ENCODE results near the gene ITPRID2.
A peak's percentile ranks its signal among the peaks of the same experiment; 100 is the strongest.

The ITPRID2 gene

DNA sequence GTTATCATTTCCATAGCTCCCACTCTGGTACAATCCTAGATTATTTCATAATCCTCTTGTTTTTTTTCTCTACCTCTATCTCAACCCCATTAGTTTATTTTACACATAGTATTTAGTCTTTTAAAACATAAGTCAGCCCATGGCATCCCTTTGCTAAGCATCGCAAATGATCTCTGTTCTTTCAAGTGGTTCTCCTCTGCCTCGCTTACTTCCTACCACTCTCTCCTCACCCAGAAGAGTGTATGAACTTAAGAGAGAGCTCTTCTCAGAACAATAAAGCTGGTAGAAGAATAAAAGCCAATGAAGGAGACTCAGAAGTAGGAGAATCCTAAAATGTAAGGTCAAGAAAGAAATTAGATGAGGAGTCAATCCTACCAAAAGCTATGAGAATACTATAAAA, 12.2 kb upstream of the ITPRID2 start:
- no peak for DNase-seq (ENCODE audit: extremely low read depth in 1 of 2, low read depth in 1 of 2)

DNA sequence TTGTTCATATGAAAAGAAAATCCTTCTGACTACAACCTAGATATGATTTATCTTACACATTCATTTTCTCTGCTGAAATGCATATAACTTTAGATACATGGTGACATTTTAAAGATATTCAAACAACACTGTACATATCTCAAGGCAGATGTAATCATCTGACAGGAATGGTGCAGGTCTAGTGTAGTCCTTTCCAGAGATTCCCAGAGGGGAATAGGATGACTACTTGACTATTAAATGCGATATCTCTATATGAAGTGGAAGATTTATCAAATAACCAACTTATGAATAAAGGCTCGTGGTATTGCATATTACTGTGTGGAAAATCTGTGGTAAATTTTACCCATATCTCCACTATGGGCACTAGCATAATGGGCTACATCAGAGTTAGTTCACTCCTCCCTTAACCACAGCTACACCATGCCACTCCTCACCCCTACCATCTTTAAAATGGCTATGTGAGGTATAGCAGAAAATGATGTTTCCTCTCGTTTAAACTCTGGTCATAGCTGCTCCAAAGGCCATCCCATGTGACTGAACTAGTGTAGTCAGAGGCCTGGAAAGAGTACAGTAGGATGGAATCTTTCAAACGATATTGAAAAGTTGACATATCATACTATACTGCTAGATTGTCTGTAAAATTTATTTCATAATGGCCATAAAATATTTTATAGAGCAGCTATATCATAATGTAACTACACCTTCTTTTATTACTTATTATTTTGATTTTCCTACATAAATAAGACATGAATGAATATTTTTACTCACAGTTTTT, 9.1 kb upstream of the ITPRID2 start:
- DNase-seq (ENCODE audit: extremely low read depth in 1 of 2, low read depth in 1 of 2) = no peak

DNA sequence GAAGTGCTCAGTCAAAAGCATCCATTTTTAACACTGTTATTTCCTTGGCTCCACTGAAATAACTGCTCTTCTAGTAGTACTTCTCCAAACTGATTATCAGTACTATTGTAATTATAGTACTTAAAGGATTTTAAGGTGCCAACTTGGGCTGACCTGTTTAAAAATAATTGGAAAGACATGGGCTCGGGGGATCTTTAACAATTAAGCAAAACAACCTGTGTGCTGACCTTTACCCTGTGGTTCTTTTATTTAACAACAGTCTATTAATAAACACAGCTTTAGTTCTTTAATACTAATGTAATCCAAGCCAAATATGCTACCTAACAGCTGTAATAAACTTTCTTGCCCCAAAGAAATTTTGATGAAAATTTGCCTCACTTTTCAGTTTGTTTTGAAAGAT, 6.9 kb upstream of the ITPRID2 start:
- DNase-seq (ENCODE audit: extremely low read depth in 1 of 2, low read depth in 1 of 2) = no peak

DNA sequence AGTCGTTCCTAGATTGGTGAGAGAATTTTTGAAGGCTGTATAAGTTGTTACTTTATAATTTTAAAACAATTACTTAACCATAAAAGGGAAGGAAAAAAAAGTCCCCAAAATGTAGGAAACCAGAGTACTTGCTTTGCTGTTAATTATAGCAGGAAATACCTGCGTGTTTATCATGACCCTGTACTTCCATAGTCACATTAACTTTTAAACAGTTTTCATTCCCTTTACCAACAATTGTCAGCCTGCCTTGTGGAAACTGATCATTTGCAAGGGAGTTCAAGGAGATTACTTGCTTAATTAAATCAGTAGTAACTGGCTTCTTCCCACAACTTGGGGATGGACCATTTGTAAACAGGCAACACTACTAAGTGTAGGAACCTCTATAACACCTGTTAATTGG, 6.4 kb upstream of the ITPRID2 start:
- no peak for DNase-seq (ENCODE audit: extremely low read depth in 1 of 2, low read depth in 1 of 2)

DNA sequence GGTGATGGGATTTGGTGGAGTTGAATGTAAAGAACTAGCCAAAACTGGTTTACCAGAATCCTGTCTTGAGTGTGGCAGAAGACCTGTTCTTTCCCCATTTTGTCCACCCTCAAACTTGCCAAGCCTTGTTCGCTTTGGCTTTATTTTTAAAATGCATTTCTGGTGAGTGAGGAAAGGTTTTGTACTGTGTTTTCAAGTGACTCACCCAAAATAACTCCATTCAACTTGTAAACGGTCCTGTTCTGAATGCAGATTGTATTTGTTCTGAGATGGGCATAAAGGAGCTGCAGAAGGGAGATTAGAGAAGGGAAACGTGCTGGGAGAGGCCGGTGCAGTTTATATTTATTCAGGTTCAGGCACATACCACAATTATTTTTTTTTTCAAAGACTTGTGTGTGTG, 5.3 kb upstream of the ITPRID2 start:
- no peak for DNase-seq (ENCODE audit: extremely low read depth in 1 of 2, low read depth in 1 of 2)

DNA sequence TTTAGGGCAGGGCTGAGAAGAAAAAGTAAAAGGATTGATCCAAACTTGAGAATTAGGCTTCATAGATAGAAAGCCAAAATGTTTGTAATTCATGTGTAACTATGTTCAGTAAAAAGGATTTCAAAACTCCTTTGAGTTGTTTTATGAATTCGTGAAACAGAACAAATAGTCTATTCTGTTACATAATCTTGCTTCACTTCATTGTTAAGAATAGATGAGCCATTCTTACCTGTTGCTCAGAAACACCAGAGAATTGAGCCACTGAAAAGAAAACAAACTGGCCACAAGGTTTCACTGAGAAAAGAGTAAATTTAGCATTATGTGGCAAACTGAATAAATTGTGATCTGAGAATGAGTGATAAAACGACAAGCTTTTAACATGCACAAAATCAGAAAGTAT, 4.5 kb upstream of the ITPRID2 start:
- DNase-seq (ENCODE audit: extremely low read depth in 1 of 2, low read depth in 1 of 2) = no peak

DNA sequence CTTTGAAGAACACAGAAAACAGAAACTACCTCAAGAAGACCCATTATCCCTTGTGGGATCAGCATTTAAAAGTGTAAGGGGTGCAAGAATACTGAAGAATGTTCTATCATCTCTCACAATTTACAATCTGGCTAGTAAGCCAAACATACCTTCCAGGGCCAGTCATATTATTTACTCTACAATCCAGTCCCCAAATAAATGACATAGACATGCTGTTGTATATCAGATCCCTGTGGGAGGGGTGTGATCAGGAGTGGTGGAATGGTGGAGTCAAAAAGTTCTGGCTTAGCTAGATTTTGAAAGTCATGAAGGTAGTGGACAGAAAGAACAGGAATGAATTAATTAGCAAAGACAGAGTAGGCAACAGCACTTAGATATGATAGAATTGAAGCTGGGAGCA, 1.8 kb upstream of the ITPRID2 start:
- DNase-seq (ENCODE audit: extremely low read depth in 1 of 2, low read depth in 1 of 2) = no peak

DNA sequence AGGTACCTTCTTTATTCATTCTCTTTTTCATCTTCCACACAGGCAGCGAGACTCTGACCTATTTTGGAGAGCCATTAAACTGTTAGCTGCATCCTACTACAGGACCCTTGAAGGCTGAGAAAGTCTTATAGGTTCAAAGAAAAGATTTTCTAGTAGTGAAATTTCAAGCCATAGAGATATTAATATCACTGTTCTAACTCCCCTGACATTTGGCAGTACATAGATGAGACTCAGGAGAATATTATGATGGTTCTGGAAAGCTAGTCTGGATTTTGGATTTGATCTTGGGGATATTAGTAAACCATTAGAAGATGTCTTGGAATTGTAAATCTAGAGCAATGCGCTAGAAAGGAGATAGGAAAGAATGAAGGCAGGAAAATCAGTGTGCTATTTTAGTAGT, 1.3 kb upstream of the ITPRID2 start:
- DNase-seq (ENCODE audit: extremely low read depth in 1 of 2, low read depth in 1 of 2) = no peak

DNA sequence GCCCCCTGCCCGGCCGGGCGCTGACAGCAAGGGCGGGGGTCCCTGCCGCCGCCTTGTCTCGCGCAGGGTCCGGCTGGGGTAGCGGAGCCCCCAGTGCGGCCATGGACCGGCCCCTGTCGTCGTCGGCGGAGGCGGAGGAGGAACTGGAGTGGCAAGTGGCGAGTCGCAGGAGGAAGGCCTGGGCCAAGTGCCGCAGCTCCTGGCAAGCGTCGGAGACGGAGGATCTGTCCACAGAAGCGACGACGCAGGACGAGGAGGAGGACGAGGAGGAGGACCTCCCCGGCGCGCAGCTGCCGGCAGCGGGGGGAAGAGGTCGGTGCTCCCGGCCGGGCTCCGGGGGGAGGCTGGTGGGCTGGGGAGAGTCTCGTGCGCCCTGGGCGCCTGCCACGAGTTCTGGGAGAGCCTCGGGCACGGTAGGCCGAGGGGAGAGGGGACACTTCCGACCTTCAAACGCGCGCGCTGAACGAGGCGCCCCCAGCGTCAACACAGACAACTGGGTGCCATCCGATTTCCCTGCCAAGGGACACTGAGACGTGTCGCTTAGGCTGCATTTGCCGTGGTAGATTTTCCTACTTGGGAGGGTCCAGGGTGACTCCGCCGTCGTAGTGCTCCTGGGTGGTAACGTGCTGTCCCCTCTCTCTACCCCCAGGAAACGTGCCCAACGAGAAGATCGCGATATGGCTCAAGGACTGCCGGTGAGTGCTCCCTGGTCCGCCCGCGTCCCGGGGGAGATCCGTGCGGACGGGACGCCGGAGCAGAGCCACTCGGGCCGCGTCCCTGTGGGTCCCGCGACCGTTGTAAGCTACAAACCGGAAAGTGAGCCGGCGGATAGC, 652 bp downstream of the ITPRID2 start:
- DNase-seq (ENCODE audit: extremely low read depth in 1 of 2, low read depth in 1 of 2) = peak; percentile 21 to 40

DNA sequence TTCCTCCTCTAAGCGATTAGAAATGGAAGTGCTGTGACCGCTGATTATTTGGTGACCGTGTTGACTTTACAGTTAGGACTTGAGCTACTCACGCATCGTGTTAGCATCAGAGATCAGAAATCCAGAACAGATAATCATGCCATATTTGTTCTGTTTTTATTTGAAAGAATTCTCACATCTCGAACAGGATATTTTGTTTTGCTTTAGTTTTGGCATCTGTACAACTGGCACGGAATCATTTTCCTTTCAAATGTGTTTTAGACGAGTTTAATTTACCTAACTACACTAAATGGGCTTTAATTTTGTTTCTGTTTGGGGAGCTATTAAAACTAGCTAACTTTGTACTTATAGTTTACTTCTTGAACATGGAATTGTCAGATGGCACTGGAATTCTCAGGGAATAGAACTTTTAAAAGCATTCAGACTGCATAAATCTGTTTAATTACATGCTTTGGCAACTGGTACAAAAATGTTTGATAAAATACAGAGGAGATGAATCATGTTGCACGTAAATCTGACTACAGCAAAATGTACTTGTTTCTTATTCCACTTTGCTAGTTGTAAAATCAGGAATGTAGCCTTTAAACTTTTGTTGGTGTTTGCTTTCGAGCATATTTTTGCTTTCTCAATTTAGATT, 1.4 kb downstream of the ITPRID2 start:
- DNase-seq (ENCODE audit: extremely low read depth in 1 of 2, low read depth in 1 of 2) = no peak

DNA sequence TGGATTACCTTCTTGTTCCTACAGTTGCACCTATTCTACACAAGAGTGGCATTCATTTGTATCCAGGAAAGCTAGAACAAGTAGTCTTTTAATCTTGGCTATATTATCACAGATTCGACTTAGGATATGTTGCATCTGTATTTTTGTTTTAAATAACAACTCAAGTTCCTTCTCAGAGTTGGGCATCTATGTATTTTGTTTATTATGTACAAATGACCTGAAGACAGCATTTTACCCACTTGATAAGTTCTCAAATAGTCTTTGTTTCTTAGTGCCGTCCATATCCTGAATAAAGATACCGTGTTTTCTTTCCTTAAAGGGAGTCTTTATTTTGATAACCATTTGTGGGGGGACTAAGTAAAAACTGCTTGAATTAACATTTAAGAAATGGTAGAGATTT, 2.9 kb downstream of the ITPRID2 start:
- DNase-seq (ENCODE audit: extremely low read depth in 1 of 2, low read depth in 1 of 2) = no peak

DNA sequence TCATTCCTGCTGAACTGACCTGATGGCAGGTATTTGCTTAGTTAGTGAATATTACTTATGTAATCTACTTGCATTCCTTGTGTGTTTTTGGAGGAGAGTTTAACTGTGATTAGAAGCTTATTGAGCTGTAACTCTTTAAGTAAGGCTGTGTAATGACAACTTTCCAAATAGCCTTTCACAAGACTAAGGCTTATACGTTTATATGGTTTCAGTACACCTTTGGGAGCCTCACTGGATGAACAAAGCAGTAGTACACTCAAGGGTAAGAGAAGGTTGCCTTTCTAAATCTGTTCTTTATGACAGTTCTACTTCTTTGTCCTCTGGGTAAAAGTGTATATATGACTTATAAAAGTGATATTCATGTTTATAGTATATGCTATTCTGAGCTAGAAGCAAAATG, 4.3 kb downstream of the ITPRID2 start:
- no peak for DNase-seq (ENCODE audit: extremely low read depth in 1 of 2, low read depth in 1 of 2)

DNA sequence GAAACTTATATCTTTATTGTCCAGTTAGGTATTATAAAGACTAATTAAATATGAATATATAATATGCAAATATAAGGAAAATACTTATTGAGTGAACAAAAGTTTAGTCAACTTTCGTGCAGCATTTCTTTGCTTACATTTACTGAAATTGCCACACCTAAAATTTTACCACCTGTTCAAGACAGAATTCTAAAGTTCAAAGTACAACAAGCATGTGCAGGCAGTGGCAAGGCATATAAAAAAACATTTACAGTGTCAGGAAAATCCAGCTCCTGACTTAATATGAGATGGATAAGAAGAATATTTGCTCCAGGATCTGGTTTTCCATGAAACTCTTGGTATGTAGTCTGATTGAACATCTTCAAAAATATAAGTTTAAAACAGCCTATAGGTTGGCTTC, 4.8 kb downstream of the ITPRID2 start:
- no peak for DNase-seq (ENCODE audit: extremely low read depth in 1 of 2, low read depth in 1 of 2)

DNA sequence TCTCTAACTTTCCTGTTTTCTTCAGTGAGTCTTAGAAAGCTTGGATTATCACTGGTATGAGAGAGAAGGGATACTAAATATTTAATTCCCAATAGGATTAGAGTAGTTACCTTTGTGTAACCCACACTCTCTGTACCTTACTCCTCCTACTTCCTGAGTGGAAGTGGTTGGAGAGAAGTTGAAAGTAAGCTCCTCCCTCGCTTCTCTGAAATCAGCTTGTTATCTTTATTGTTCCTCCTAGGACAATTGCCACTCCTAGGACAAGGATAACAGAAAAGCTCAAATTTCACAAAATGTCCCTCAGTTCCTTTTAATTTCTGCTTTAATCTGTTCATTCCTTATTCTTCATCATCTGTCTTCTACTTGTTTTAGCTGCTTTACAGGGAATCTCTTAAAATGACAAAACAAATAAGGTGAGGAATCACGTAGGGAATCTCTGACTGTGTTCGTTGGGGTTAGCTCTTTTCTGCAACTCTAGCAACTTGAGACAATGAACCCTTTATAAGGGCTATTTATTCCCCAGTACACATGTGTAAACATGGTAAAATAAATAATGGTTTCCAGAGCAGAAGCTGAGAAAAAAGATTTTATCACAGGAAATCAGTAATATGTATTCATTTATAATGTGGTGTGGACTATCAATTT, 8.6 kb downstream of the ITPRID2 start:
- no peak for DNase-seq (ENCODE audit: extremely low read depth in 1 of 2, low read depth in 1 of 2)

DNA sequence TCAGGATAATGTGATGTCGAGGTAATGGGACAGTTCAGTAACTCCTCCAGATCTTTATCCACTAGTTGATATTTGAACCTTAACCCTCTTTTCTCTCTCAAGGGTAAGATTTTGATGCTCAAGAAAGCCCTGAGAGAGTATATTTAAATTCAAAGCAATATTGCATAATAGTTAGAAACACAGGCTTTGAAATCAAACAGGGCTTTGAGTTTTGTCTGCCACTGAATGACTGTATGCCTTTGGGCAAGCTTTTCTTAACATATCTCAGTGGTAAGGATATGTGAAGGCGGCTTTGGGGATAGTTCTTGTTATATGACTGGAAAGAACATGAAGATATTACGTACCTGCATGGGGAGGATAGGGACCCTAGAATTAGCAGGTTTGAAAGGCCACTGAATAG, 11.1 kb downstream of the ITPRID2 start:
- DNase-seq (ENCODE audit: extremely low read depth in 1 of 2, low read depth in 1 of 2) = no peak

DNA sequence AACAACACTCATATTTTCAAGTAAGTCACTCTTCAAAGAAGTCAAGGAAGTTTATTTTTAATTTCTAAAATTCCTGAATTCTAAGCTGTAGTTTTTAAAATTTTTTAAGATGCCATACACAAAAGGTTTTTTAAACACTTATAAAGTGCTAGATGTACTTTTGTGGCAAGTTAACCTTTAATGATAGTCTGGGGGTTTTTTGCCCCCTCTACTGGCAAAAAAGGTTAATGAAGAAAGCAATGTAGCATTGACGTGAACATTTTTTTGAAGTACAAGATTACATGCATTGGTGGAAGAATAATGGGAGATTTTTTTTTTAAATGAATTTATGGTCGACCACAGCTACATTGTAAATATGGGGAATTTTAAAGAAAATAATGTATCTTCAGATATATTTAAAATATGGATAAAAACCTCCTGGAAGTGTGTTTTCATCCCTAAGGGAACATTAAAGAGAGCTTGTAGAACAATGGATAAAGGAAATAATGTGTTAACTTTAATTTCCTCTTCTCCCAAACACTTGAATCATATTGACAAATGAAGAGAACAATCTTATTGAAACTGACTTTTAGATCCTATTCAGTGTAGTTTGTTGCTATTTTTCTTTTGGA, 12.6 kb downstream of the ITPRID2 start:
- DNase-seq (ENCODE audit: extremely low read depth in 1 of 2, low read depth in 1 of 2) = no peak

DNA sequence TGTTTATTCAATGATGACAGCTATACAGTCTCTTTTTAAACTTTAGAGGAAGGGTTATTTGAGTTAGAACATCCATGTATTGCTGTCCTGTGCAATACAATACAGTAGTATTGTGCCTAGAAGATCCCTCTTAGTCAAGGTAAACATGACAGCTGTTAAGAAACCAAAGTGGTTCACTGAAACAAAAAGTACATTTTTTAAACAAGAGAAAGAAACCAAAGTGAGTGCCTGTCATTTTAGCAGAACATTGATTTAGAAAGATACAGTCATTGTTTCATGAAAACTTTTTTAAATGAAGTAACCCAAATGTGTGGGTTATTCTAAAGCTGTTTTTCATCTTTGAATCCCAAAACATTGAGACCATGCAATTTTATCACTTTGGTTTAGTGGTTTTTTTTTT, 15.5 kb downstream of the ITPRID2 start:
- no peak for DNase-seq (ENCODE audit: extremely low read depth in 1 of 2, low read depth in 1 of 2)

DNA sequence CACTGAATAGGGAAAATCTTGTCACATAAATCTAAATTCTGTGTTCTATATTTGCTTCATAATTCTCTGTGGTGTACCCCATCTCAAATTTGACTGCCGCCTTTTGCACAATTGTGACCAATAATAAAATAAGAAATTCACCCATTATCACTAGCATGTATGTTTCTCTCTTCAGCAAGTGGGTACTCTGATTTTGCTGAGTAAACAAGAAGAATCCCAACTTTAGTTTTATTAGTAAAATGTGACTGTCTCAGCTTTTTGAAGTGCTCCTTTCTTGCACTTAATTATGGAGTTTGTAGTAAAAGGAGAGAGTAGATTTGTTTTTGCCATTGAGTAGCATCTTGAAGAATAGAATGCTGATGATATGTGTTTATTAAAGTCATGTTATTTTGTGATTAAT, 16.1 kb downstream of the ITPRID2 start:
- no peak for DNase-seq (ENCODE audit: extremely low read depth in 1 of 2, low read depth in 1 of 2)

DNA sequence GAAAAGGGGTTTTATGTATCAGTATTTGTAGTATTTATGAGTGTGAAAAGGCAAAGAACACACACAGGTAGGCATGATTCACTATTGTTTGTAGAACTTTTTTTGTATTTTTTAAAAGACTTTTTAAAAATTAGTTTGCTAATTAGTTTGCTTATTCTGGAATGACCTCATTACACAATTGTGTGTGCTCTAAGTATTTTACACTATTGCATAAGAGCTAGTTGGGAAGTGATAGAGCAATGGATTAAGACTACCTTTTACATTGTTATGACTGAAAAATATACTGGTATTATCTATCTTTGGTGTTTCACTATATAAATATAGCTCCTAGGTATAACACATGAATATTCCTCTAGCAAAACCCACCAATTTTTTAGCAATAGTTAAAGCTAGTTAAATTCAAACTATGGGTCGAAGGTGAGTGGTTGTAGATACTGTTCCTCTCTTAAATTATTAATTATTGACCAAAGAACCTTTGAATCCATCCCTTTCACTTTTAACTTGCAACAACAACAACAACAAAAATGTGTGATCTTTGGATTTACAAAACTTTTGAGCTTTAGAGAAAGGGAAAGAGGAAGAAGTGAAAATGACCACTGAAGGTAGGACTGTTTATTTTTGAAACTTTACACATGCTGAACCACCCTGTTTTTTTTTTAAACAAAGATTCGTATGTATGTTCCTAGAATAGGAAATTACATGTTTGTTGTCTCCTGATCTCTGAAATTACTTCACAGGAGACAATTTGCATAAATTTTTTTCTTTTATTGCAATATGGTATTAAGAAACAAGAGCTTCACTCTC, 18.7 kb downstream of the ITPRID2 start:
- DNase-seq (ENCODE audit: extremely low read depth in 1 of 2, low read depth in 1 of 2) = no peak

DNA sequence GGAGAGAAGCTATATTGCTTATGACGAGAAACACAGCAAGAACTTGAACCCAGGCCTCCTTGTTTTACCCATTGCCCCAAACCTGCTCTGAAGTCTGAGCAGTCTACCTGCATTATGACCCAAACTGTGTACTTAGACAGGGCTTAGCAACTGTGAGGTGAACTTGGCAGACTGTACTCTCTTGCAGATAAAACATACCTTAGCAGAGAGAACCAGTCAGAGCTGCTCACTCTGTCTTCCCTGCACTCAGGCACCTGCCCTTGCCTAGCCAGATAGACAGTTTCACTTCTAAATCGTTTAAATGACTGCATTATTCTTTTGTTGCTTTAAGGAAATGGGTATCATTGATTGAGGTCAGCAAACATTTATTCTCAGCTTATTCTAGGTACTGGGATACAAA, 20.3 kb downstream of the ITPRID2 start:
- DNase-seq (ENCODE audit: extremely low read depth in 1 of 2, low read depth in 1 of 2) = no peak
